Measurements from ENCODE around the gene CDCA7. TPM values are rescaled to one million over a fixed set of nuclear protein-coding genes. Genes with fewer than 3 reads are reported as not detected.
A peak's percentile ranks its signal among the peaks of the same experiment; 100 is the strongest.

Gene CDCA7
- total and polyA plus RNA-seq, 2 of the 13 experiments (the other 11 are each of a cell fraction or from before 2014, with no cell fraction given) = 46.2 to 57.8 TPM

DNA sequence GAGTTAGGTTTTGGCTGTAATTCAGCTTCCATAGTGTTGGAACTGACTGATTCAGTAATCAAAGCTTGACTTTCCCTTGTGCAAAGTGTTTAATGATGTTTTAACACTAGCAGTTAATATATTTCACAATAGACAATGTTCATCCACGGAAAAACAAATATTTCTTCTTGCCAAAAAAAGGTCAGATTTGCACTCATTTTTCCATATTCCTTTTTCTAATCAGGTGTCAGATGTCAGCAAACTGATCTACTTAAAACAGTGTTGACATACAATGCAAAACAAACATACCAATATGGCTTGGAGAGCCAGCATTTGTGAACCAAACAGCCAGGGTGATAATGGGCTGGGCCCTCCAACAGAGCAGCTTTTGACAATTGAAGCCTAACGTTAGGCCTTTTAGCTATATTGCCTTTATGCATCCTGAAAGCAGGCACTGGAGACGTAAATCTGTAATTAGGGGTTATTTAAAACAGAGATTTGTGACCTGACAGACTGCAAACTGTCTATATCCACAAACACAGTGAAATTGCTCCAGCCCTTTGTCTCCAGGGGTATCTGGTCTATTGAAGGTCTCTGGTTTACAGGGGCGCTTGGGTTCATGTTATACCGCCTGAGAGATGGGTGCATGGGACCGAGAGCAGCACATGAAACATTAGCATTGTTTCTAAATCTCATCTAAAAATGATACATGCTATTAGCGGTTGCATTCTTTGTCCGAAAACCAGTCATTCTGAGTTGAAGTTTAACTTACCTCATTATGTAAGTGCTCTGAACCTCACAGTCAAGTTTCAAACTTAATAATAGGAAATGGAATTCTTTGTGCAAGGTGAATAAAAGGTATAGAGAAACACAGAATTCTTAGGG, 7.1 kb upstream of the CDCA7 start (continued):
- TF ChIP-seq FOSL1 (CRISPR knock-in tag; IDR thresholded peaks at IDR 0.05; ENCODE audit: borderline replicate concordance) (no peak), KDM3A (CRISPR knock-in tag; IDR thresholded peaks at IDR 0.05; ENCODE audit: low read depth) (no peak), PRMT3 (CRISPR knock-in tag; IDR thresholded peaks at IDR 0.05; ENCODE audit: borderline replicate concordance, low read depth) (no peak), CHCHD3 (CRISPR knock-in tag; IDR thresholded peaks at IDR 0.05) (no peak), TBX2 (CRISPR knock-in tag; IDR thresholded peaks at IDR 0.05; ENCODE audit: borderline replicate concordance) (peak; percentile 88), CAMTA2 (CRISPR knock-in tag; IDR thresholded peaks at IDR 0.05; ENCODE audit: borderline replicate concordance) (no peak), SALL1 (CRISPR knock-in tag; IDR thresholded peaks at IDR 0.05) (peak; percentile 68; the same call in 1 of the 2 replicates), MXD4 (CRISPR knock-in tag; IDR thresholded peaks at IDR 0.05) (no peak), RELA (CRISPR knock-in tag; IDR thresholded peaks at IDR 0.05) (no peak), THAP11 (CRISPR knock-in tag; IDR thresholded peaks at IDR 0.05) (no peak), ZNF761 (CRISPR knock-in tag; conservative IDR thresholded peaks at IDR 0.05) (no peak), FOSL2 (CRISPR knock-in tag; IDR thresholded peaks at IDR 0.05) (no peak)
- TF ChIP-seq, protein P1, sequence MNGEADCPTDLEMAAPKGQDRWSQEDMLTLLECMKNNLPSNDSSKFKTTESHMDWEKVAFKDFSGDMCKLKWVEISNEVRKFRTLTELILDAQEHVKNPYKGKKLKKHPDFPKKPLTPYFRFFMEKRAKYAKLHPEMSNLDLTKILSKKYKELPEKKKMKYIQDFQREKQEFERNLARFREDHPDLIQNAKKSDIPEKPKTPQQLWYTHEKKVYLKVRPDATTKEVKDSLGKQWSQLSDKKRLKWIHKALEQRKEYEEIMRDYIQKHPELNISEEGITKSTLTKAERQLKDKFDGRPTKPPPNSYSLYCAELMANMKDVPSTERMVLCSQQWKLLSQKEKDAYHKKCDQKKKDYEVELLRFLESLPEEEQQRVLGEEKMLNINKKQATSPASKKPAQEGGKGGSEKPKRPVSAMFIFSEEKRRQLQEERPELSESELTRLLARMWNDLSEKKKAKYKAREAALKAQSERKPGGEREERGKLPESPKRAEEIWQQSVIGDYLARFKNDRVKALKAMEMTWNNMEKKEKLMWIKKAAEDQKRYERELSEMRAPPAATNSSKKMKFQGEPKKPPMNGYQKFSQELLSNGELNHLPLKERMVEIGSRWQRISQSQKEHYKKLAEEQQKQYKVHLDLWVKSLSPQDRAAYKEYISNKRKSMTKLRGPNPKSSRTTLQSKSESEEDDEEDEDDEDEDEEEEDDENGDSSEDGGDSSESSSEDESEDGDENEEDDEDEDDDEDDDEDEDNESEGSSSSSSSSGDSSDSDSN (CRISPR knock-in tag; IDR thresholded peaks at IDR 0.05) = no peak
- TF ChIP-seq, protein P2, sequence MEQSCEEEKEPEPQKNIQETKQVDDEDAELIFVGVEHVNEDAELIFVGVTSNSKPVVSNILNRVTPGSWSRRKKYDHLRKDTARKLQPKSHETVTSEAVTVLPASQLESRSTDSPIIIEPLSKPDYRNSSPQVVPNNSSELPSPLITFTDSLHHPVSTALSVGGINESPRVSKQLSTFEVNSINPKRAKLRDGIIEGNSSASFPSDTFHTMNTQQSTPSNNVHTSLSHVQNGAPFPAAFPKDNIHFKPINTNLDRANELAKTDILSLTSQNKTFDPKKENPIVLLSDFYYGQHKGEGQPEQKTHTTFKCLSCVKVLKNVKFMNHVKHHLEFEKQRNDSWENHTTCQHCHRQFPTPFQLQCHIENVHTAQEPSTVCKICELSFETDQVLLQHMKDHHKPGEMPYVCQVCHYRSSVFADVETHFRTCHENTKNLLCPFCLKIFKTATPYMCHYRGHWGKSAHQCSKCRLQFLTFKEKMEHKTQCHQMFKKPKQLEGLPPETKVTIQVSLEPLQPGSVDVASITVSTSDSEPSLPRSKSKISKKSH (CRISPR knock-in tag; IDR thresholded peaks at IDR 0.05; ENCODE audit: borderline replicate concordance) = no peak
- TF ChIP-seq, protein P3, sequence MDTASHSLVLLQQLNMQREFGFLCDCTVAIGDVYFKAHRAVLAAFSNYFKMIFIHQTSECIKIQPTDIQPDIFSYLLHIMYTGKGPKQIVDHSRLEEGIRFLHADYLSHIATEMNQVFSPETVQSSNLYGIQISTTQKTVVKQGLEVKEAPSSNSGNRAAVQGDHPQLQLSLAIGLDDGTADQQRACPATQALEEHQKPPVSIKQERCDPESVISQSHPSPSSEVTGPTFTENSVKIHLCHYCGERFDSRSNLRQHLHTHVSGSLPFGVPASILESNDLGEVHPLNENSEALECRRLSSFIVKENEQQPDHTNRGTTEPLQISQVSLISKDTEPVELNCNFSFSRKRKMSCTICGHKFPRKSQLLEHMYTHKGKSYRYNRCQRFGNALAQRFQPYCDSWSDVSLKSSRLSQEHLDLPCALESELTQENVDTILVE (CRISPR knock-in tag; IDR thresholded peaks at IDR 0.05) = no peak
- TF ChIP-seq, protein P4, sequence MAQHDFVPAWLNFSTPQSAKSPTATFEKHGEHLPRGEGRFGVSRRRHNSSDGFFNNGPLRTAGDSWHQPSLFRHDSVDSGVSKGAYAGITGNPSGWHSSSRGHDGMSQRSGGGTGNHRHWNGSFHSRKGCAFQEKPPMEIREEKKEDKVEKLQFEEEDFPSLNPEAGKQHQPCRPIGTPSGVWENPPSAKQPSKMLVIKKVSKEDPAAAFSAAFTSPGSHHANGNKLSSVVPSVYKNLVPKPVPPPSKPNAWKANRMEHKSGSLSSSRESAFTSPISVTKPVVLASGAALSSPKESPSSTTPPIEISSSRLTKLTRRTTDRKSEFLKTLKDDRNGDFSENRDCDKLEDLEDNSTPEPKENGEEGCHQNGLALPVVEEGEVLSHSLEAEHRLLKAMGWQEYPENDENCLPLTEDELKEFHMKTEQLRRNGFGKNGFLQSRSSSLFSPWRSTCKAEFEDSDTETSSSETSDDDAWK (CRISPR knock-in tag; IDR thresholded peaks at IDR 0.05) = no peak
- TF ChIP-seq, protein P5, sequence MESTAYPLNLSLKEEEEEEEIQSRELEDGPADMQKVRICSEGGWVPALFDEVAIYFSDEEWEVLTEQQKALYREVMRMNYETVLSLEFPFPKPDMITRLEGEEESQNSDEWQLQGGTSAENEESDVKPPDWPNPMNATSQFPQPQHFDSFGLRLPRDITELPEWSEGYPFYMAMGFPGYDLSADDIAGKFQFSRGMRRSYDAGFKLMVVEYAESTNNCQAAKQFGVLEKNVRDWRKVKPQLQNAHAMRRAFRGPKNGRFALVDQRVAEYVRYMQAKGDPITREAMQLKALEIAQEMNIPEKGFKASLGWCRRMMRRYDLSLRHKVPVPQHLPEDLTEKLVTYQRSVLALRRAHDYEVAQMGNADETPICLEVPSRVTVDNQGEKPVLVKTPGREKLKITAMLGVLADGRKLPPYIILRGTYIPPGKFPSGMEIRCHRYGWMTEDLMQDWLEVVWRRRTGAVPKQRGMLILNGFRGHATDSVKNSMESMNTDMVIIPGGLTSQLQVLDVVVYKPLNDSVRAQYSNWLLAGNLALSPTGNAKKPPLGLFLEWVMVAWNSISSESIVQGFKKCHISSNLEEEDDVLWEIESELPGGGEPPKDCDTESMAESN (CRISPR knock-in tag; conservative IDR thresholded peaks at IDR 0.05) = no peak
- TF ChIP-seq, protein P6, sequence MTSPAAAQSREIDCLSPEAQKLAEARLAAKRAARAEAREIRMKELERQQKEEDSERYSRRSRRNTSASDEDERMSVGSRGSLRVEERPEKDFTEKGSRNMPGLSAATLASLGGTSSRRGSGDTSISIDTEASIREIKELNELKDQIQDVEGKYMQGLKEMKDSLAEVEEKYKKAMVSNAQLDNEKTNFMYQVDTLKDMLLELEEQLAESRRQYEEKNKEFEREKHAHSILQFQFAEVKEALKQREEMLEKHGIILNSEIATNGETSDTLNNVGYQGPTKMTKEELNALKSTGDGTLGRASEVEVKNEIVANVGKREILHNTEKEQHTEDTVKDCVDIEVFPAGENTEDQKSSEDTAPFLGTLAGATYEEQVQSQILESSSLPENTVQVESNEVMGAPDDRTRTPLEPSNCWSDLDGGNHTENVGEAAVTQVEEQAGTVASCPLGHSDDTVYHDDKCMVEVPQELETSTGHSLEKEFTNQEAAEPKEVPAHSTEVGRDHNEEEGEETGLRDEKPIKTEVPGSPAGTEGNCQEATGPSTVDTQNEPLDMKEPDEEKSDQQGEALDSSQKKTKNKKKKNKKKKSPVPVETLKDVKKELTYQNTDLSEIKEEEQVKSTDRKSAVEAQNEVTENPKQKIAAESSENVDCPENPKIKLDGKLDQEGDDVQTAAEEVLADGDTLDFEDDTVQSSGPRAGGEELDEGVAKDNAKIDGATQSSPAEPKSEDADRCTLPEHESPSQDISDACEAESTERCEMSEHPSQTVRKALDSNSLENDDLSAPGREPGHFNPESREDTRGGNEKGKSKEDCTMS (CRISPR knock-in tag; conservative IDR thresholded peaks at IDR 0.05) = no peak

All from HepG2 (cell line).